HG03521 (cell line): ENCODE measurements around the gene CARNS1.

Source experiments
- ATAC-seq: cut with Tn5 transposase; IDR thresholded peaks from one replicate; pipeline ENCODE4 v1.9.1; 2021; ENCODE audit warnings: mild to moderate bottlenecking, moderate library complexity; ENCODE audit not compliant: unreplicated experiment

CARNS1 gene, protein sequence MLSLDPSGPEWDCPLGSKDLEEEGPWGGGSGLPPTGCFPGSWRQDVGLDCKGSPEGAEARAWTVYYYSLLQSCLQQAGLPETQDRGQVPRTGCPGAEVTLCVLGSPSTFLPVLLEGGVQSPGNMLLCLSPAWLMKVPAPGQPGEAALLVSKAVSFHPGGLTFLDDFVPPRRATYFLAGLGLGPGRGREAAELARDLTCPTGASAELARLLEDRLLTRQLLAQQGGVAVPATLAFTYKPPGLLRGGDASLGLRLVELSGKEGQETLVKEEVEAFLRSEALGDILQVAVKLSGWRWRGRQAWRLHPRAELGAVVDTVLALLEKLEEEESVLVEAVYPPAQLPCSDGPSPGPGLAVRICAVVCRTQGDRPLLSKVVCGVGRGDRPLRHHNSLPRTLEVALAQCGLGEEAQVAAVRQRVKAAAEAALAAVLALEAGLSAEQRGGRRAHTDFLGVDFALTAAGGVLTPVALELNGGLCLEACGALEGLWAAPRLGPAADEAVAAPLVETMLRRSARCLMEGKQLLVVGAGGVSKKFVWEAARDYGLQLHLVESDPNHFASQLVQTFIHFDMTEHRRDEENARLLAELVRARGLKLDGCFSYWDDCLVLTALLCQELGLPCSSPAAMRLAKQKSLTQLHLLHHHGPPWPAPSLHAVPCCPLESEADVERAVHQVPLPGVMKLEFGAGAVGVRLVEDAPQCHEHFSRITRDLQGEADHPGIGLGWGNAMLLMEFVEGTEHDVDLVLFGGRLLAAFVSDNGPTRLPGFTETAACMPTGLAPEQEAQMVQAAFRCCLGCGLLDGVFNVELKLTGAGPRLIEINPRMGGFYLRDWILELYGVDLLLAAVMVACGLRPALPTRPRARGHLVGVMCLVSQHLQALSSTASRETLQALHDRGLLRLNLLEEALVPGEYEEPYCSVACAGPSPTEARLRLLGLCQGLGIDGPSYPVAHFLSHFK

DNA sequence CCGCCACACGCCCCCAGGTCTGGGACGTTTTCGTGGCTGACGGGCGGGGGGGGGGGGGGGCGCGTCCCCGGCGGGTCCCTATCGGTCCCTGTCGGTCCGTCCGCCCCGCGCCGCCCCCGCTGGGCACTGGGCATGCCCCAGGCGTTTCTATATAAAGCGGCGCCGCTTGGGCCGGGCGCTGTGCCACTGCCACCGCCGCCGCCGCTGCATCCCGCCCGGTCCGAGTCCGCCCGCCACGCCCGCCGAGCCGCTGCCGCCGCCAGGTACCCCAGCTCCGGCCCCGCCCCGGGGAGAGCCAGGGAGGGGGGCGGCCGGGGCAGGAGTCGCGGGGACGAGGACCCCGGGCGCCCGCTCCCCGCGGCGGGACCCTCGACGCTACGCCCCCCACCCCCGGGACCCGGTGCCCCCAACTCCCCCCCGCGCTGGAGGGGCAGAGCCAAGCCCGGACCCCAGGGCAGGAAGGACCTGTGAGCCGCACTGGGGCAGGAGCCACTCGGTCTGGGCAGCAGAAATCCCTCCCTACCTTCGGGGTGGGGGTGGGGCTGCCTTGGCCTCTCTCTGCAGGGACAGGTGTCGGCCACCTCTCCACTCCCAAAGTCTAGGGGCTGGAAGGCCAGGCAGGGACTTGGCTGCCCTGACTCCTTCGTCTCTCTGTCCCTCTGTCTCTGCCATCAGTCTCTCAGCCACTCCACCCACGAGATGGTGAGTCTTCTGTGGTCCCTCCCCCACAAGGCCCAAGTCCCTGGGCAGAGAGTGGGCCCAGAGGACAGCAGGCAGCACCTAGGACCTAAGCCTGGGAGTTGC, at the start of gene CARNS1:
TSS of gene CARNS1 (plus strand) at position 178 of the 804 bp plus-strand sequence. CDS start at position 700, 522 bp downstream.
- no peak for ATAC-seq

GRCh38 chr11:67365736-67366444, 49.6 kb upstream of the CARNS1 start:
- ATAC-seq = no peak

DNA sequence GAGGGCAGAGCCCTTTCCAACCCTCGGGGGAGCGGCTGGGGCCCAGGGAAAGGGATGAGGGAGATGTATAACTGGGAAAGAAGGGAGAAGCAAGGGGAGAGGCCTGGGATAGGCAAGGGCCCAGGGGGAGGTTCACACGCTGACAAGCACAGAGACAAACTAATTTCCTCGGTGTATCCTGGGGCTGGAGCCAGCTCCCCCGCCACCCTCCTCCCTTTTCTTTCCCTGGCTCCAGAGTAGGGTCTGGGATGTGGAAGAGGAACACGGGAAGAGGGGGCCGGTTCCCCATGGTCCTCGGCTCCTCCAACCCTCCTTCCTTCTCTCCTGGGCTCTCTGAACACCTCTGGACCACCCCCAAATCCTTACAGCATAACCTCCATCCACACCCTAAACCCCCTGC, 48.9 kb upstream of the CARNS1 start:
- ATAC-seq = no peak

DNA sequence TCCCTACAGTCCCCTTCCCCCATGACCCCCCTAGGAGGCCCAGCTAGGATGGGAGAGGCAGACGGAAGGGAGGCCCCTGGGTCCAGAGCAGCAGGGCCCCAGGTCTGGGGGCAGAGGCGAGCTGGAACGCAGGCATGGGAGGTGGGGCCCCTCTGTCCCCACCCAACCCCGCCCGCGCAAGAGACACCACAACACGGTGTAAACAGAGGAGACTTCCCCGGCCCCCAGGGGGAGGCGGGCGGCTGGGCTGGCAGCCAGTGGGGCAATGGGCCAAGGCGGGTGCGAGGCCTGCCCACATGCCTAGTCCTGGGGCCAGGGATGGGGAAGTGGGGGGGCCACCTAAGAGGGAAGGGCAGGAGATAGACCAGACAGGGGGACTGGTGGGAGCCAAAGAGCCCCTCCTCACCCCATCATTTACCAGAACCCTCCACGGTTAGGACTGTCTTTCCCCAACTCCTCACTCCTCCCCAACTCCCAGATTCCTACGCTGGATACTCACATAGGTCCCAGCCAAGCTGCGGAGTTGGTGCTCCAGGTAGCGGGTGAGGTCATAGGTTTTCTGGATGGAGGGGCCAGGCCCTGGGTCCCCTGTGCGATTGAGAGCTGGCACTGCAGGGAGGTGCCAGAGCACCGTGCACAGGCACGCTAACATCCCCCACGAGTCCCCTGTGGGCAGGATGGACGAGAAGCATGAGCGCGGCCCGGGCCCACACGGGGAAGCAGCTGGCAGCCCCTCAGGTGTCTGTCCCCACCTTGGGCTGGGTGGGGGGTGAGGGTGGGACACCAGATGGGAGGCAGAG, 48.3 kb upstream of the CARNS1 start:
- no peak for ATAC-seq

DNA sequence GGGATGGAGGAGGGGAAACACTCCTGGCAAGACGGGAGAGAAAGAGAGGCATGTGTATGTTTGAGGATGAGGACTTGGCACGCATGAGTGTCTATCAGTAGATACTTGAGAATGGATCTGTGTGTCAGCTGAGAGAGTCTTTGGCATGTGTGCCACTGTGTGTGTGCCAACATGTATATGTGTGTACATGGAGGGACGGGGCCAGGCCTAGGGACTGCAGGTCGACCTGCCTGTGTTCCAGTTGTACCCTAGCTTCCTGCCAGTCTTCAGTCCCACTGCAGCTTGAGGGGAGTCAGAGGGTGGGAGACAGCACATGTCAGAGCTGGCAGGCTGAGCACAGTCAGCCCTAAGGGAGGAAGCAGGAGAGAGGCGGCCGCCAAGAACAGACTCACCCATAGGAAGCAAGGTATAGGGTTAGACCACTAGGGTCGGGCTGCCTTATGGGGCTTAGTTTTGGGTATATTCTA, 47.7 kb upstream of the CARNS1 start:
- no peak for ATAC-seq

GRCh38 chr11:67368621-67369020, 46.9 kb upstream of the CARNS1 start:
- ATAC-seq = no peak

DNA sequence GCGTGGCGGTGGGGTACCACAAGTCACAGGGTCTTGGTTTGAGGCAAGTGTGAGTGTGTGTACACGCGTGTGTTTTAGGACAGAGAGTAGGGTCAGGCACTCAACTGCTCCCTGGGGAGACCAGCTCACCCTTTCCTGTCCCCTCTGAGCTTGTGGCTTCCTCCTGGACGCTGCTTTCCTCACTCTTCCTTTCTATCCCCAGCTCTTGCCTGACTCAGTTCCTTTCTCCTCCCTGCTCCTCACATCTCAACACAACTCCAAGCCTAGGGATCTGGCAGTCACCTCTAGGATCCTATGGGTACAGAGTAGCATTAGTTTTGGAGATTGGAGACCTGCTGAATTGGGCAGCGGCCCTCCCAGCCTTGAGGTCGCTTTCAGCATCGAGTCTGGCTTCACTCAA, 46.2 kb upstream of the CARNS1 start:
- no peak for ATAC-seq

GRCh38 chr11:67369801-67370284, 45.6 kb upstream of the CARNS1 start:
- ATAC-seq = no peak

- ATAC-seq = no peak
Measured at GRCh38 chr11:67370351-67371076, 45.0 kb upstream of the CARNS1 start.

GRCh38 chr11:67371189-67371910, 44.1 kb upstream of the CARNS1 start:
- ATAC-seq = no peak

DNA sequence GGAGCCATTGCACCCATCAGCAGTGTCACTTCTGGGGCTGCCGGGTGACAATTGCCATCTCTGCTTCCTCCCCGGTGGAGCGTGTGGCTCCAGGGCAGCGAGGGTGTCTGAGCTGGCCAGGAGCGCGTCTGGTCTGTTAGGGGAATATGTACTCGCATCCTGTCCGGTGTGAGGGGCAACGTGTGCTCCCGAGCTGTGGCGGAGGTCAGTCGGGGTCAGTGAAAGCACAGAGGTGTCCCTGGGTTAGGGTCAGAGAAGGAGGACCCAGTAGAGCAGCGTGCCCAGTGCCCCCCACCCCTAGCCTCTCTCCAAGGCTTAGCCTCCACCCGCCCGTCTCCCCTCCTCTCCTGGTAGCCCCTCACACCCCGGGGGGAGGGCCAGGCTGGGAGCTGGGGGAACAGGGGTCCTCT, 43.6 kb upstream of the CARNS1 start:
- ATAC-seq = no peak

- ATAC-seq = no peak
Measured at GRCh38 chr11:67372321-67372992, 43.0 kb upstream of the CARNS1 start.

- ATAC-seq = no peak
Measured at GRCh38 chr11:67372993-67373647, 42.4 kb upstream of the CARNS1 start, which contains the start of gene CLCF1. CLCF1 (minus strand) TSS chr11:67373598; CDS start chr11:67373539, 59 bp downstream.

DNA sequence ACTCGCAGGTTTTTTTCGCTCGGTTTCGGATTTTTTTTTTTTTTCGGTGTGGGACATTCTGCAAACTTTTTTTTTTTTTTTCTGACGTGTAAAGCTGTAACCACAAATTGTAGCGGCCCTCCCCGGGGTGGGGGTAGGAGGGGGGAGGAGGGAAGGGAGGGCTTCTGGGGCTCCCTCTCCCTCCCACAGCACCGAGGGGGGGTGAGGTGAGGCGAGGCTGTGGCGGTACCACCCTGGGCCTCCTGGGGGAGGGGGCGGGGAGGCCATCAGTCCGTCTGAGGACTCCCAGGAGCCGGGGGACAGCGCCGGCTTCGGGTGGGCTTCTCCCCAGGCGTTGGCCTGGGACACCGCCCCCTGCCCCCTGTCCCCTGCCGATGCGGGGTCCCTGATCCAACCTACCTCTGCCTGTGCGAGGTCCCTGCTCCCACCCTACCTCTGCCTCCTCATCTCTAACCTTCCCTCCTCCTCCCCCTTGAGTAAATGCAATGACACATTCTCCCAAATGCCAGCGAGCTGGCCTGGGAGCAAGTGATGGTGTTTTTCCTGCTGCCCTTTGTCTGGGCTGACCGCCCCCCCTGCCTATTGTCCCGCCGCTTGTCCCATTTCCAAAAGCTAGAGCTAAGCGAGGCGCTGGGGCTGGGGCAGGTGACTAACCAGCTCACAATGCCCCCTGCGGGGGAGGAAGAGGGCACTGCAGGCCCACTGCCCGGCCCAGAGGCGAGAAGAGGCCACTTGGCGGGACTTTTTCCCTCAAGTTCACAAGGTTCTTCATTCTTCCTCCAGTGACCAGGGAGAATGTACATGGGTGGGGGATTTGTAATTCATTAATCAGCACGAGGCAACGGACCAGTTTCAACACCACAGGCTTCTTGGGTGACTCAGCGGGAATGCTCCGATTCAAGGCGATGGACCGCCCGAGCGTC, 41.6 kb upstream of the CARNS1 start:
- no peak for ATAC-seq

DNA sequence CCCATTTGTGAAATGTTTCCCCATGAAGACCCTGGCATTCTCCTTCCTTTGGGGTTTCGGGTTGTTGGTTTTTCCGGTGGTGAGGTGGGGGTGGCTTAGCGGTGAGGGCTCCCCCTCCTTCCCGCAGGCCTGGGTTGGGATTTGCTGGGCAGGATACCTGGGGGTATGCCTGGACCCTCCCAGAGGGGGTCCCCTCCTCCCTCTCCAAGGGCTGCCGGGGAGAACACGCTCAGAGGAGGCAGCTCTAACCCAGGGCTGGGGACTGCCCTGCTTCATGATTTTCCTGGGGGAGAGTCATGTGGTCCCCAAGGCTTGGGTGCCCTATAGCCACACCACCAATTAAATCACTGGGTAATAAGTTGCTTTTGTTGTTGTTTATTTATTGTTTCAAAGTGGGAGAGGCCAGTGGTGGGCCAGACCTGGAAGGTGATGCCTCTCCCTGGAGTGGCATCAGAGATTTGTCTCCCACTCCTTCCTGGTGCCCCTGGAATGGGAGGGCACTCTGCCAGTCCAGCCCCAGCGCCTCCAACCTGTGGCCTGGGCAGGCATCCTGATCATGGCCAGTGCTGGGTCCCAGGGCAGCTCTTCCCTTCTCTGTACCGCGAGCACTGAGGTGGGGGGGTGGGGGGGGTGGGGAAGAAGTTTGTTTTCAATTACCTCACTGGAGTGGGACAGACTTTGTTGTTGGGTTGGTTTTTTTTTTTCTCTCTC, 40.8 kb upstream of the CARNS1 start:
- no peak for ATAC-seq
